Esophagus (tissue), 2 donors: ENCODE results near the gene SUSD6. TPM values are rescaled to one million over a fixed set of nuclear protein-coding genes. Genes with fewer than 3 reads are reported as not detected.

Experiments used
- H3K27ac ChIP-seq, 2 donors: one replicate each; pipeline ENCODE4 v1.5.1; 2013; ENCODE audit warnings: low read depth in 2 of 2, mild to moderate bottlenecking in 2 of 2, inconsistent platforms in 1 of 2, low read length in 1 of 2, moderate library complexity in 1 of 2
- H3K27me3 ChIP-seq, 2 donors: one replicate each; pipeline ENCODE4 v1.6.1; 2013; ENCODE audit warnings: low read length in 2 of 2, control low read depth in 1 of 2, mild to moderate bottlenecking in 1 of 2; ENCODE audit not compliant: insufficient read depth in 2 of 2, control insufficient read depth in 1 of 2
- H3K36me3 ChIP-seq, 2 donors: one replicate each; pipeline ENCODE4 v1.6.1; 2013; ENCODE audit warnings: low read length in 1 of 2; ENCODE audit not compliant: control insufficient read depth in 2 of 2, insufficient read depth in 2 of 2
- H3K4me1 ChIP-seq, 2 donors: one replicate each; pipeline ENCODE4 v1.6.1; 2013; ENCODE audit warnings: low read length in 1 of 2; ENCODE audit not compliant: control insufficient read depth in 2 of 2, insufficient read depth in 2 of 2
- H3K4me3 ChIP-seq, 2 donors: one replicate each; pipeline ENCODE4 v1.5.1; 2013; ENCODE audit warnings: low read length in 2 of 2, mild to moderate bottlenecking in 2 of 2, low read depth in 1 of 2, moderate library complexity in 1 of 2
- H3K9me3 ChIP-seq, 2 donors: one replicate each; pipeline ENCODE4 v1.6.1; 2013; ENCODE audit warnings: mild to moderate bottlenecking in 2 of 2, low read depth in 1 of 2, low read length in 1 of 2, moderate library complexity in 1 of 2; ENCODE audit not compliant: control insufficient read depth in 2 of 2, insufficient read depth in 1 of 2
- WGBS, 2 donors: extraction: QIAGEN DNeasy Blood & Tissue Kit; methylation state at CpG; one replicate each; pipeline ENCODE4 v1.1.7; 2013; 5-methylcytosine and 5-hydroxymethylcytosine counted together
- polyA plus RNA-seq, 2 donors: library from polyadenylated mRNA; stranded (reverse); fragments of 200-250 nt; gene quantifications; one replicate each; pipeline ENCODE4 v1.2.3, GENCODE V29; 2013
- donor health status: healthy with polysubstance abuse.
- donor health status: Bipolar disorder and iron deficiency.

Gene SUSD6
- polyA plus RNA-seq, 2 donors: 16.2 to 30.3 TPM

- no peaks in the 10 kb centered on the region for H3K9me3 ChIP-seq
- peak overlapping the region in 1 of 2 donors; percentile 26 for H3K27ac ChIP-seq
- H3K4me3 ChIP-seq: no peak overlapping the region
- no peaks in the 10 kb centered on the region for H3K27me3 ChIP-seq
- H3K4me1 ChIP-seq: peaks cover 11 to 17% of the 10 kb centered on the region in 2 donors
- H3K36me3 ChIP-seq: peaks cover 0 to 2% of the 10 kb centered on the region in 2 donors
Observed at GRCh38 chr14:69673104-69673503, 61.7 kb downstream of the SUSD6 start.

- 37 to 41% methylated on average over 9 of the region's 9 CpGs for WGBS, 2 donors
- peaks cover 11 to 17% of the 10 kb centered on the region in 2 donors for H3K4me1 ChIP-seq
- no peaks in the 10 kb centered on the region for H3K36me3 ChIP-seq
- H3K4me3 ChIP-seq: no peak overlapping the region
- no peaks in the 10 kb centered on the region for H3K27me3 ChIP-seq
- H3K9me3 ChIP-seq: no peaks in the 10 kb centered on the region
- H3K27ac ChIP-seq: peak overlapping the region; percentile 32 to 40
Observed at GRCh38 chr14:69673578-69674305, 62.3 kb downstream of the SUSD6 start.

- Histone ChIP-seq H3K27me3 (no peaks in the 10 kb centered on the region), H3K4me1 (peaks cover 11 to 17% of the 10 kb centered on the region in 2 donors), H3K9me3 (no peaks in the 10 kb centered on the region), H3K4me3 (no peak overlapping the region), H3K27ac (peak overlapping the region; percentile 20 to 32), H3K36me3 (no peaks in the 10 kb centered on the region)
- 46 to 50% methylated on average over 3 of the region's 3 CpGs for WGBS, 2 donors
Observed at GRCh38 chr14:69674546-69675244, 63.3 kb downstream of the SUSD6 start.

GRCh38 chr14:69675245-69675583 is 63.8 kb downstream of the SUSD6 start:
- H3K9me3 ChIP-seq: no peaks in the 10 kb centered on the region
- 25% methylated on average over 1 of the region's 1 CpG for WGBS, 2 donors
- H3K4me1 ChIP-seq: peaks cover 7 to 17% of the 10 kb centered on the region in 2 donors
- no peak overlapping the region for H3K27ac ChIP-seq
- no peaks in the 10 kb centered on the region for H3K36me3 ChIP-seq
- no peak overlapping the region for H3K4me3 ChIP-seq
- H3K27me3 ChIP-seq: no peaks in the 10 kb centered on the region

- Histone ChIP-seq H3K27ac (no peak overlapping the region), H3K4me3 (no peak overlapping the region), H3K27me3 (no peaks in the 10 kb centered on the region), H3K4me1 (peaks cover 7 to 17% of the 10 kb centered on the region in 2 donors), H3K36me3 (no peaks in the 10 kb centered on the region), H3K9me3 (no peaks in the 10 kb centered on the region)
- 77 to 81% methylated on average over 2 of the region's 2 CpGs for WGBS, 2 donors
Observed at GRCh38 chr14:69675877-69676416, 64.6 kb downstream of the SUSD6 start.

- Histone ChIP-seq H3K4me1 (peaks cover 7 to 17% of the 10 kb centered on the region in 2 donors), H3K4me3 (no peak overlapping the region), H3K9me3 (no peaks in the 10 kb centered on the region), H3K27ac (no peak overlapping the region), H3K36me3 (no peaks in the 10 kb centered on the region), H3K27me3 (no peaks in the 10 kb centered on the region)
- 86 to 89% methylated on average over 2 of the region's 2 CpGs for WGBS, 2 donors
Observed at GRCh38 chr14:69676723-69677122, 65.3 kb downstream of the SUSD6 start.

- Histone ChIP-seq H3K27ac (no peak overlapping the region), H3K36me3 (no peaks in the 10 kb centered on the region), H3K4me1 (peaks cover 8 to 14% of the 10 kb centered on the region in 2 donors), H3K4me3 (no peak overlapping the region), H3K9me3 (no peaks in the 10 kb centered on the region), H3K27me3 (no peaks in the 10 kb centered on the region)
- WGBS, 2 donors: 81 to 83% methylated on average over 1 of the region's 1 CpG
Observed at GRCh38 chr14:69680297-69680696, 68.9 kb downstream of the SUSD6 start.

GRCh38 chr14:69682136-69682535 is 70.7 kb downstream of the SUSD6 start:
- Histone ChIP-seq H3K27me3 (no peaks in the 10 kb centered on the region), H3K4me1 (peaks cover 8 to 16% of the 10 kb centered on the region in 2 donors), H3K9me3 (no peaks in the 10 kb centered on the region), H3K36me3 (no peaks in the 10 kb centered on the region), H3K27ac (peak overlapping the region in 1 of 2 donors; percentile 51), H3K4me3 (no peak overlapping the region)
- 62 to 71% methylated on average over 4 of the region's 4 CpGs for WGBS, 2 donors

- Histone ChIP-seq H3K4me3 (no peak overlapping the region), H3K4me1 (peaks cover 8 to 16% of the 10 kb centered on the region in 2 donors), H3K9me3 (no peaks in the 10 kb centered on the region), H3K36me3 (no peaks in the 10 kb centered on the region), H3K27me3 (no peaks in the 10 kb centered on the region), H3K27ac (peak overlapping the region; percentile 65 to 79)
- 33 to 60% methylated on average over 1 of the region's 1 CpG for WGBS, 2 donors
Observed at GRCh38 chr14:69682621-69683263, 71.3 kb downstream of the SUSD6 start.
